Activated CD4-positive, CD25-positive, alpha-beta regulatory T cell treated with anti-CD3 and anti-CD28 coated beads, Interleukin-2, amount 50 U/mL, for 72 hours (primary cell): ENCODE measurements around the gene SDS.
"Not testable (repeated sequence)": the region's sequence is repeated elsewhere in the genome, so short reads cannot be mapped to it uniquely, and the experiment has no call there.

Experiments
- DNase-seq: peaks from one replicate; pipeline ENCODE4 v3.0.0; 2021

The SDS gene

GRCh38 chr12:113373969-113374368 lies 29.7 kb downstream of the SDS start:
- no peak for DNase-seq

- no peak for DNase-seq
These were observed 30.2 kb downstream of the SDS start for GRCh38 chr12:113373440-113373839.

- no peak for DNase-seq
These were observed 31.3 kb downstream of the SDS start for GRCh38 chr12:113372371-113372770.

- no peak for DNase-seq
These were observed 31.9 kb downstream of the SDS start for GRCh38 chr12:113371808-113372207.

- no peak for DNase-seq
These were observed 32.6 kb downstream of the SDS start for GRCh38 chr12:113370923-113371682.

- DNase-seq: no peak
These were observed 34.2 kb downstream of the SDS start for GRCh38 chr12:113369391-113369985.

GRCh38 chr12:113368331-113368730 lies 35.4 kb downstream of the SDS start:
- no peak for DNase-seq

- no peak for DNase-seq
These were observed 36.9 kb downstream of the SDS start for GRCh38 chr12:113366827-113367226.

GRCh38 chr12:113365639-113366395 lies 37.9 kb downstream of the SDS start:
- DNase-seq: no peak

- DNase-seq: no peak
These were observed 39.0 kb downstream of the SDS start for GRCh38 chr12:113364698-113365097.

- no peak for DNase-seq
These were observed 41.9 kb downstream of the SDS start for GRCh38 chr12:113361574-113362370.

- no peak for DNase-seq
These were observed 43.5 kb downstream of the SDS start for GRCh38 chr12:113359939-113360748.

- no peak for DNase-seq
These were observed 44.4 kb downstream of the SDS start for GRCh38 chr12:113359133-113359938.

- DNase-seq: peak; percentile 91
These were observed 45.1 kb downstream of the SDS start, which contains the start of gene PLBD2 for GRCh38 chr12:113358381-113359132. PLBD2 (plus strand) TSS chr12:113358587; CDS start chr12:113358601, 14 bp downstream.

GRCh38 chr12:113354192-113354591 lies 49.5 kb downstream of the SDS start:
- not testable (repeated sequence) for DNase-seq

- DNase-seq: no peak
These were observed 52.6 kb downstream of the SDS start for GRCh38 chr12:113351089-113351488.

GRCh38 chr12:113348849-113349536 lies 54.7 kb downstream of the SDS start:
- DNase-seq: no peak

GRCh38 chr12:113347892-113348291 lies 55.8 kb downstream of the SDS start:
- no peak for DNase-seq

- DNase-seq: no peak
These were observed 56.6 kb downstream of the SDS start for GRCh38 chr12:113347107-113347506.

GRCh38 chr12:113346353-113346752 lies 57.3 kb downstream of the SDS start:
- no peak for DNase-seq
